ENCODE results near the gene KCNJ2. TPM values are rescaled to one million over a fixed set of nuclear protein-coding genes. Genes with fewer than 3 reads are reported as not detected.

The KCNJ2 gene
- total and polyA plus RNA-seq, 9 donors, result 0.97 to 3.8 (median 2.1) TPM

DNA sequence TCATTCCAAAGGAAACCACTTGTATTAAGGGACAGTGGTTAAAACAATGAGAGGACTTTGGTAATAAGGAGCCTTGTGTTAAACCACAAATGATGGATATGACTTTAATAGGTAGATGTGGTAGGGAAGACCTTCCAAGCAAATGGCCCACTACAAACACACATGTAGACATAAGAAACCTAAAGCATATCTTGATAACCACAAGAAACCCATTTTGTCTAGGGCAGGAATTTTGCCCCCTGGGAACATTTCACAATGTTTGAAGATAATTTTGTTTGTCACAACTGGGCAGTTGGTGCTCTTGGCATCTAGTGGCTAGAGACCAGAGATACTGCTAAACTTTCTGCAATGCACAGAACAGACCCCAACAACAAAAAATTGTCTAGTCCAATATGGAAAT, 25.8 kb downstream of the KCNJ2 start:
- no peak overlapping the region for H3K4me3 ChIP-seq
- H3K9me3 ChIP-seq, result no peaks in the 10 kb centered on the region
- no peak overlapping the region for H3K27ac ChIP-seq
- H3K36me3 ChIP-seq, result no peaks in the 10 kb centered on the region
- H3K4me1 ChIP-seq (ENCODE audit: insufficient read depth), result no peaks in the 10 kb centered on the region
- intact Hi-C loops (cut with DNase I), result no loop called here
- H3K27me3 ChIP-seq, result no peaks in the 10 kb centered on the region
- TF ChIP-seq POLR2A (IDR thresholded peaks at IDR 0.05), result no peak
- no peak for TF ChIP-seq CTCF (IDR thresholded peaks at IDR 0.05)
- no peak for TF ChIP-seq EP300 (IDR thresholded peaks at IDR 0.05)
- no peak for DNase-seq

GRCh38 chr17:70201872-70202419, 32.6 kb downstream of the KCNJ2 start:
- no peak for DNase-seq
- no peaks in the 10 kb centered on the region for H3K36me3 ChIP-seq
- no peaks in the 10 kb centered on the region for H3K9me3 ChIP-seq
- WGBS, 3 donors, result 67 to 75% (median 70%) methylated on average over 6 of the region's 6 CpGs
- H3K27me3 ChIP-seq, result no peaks in the 10 kb centered on the region
- H3K4me1 ChIP-seq (ENCODE audit: insufficient read depth), result no peaks in the 10 kb centered on the region
- no peak for TF ChIP-seq CTCF (IDR thresholded peaks at IDR 0.05)
- no peak for TF ChIP-seq EP300 (IDR thresholded peaks at IDR 0.05)
- no peak for TF ChIP-seq POLR2A (IDR thresholded peaks at IDR 0.05)
- no peak overlapping the region for H3K27ac ChIP-seq
- H3K4me3 ChIP-seq, result no peak overlapping the region
- intact Hi-C loops (cut with DNase I), result no loop called here

GRCh38 chr17:70202840-70203239, 33.5 kb downstream of the KCNJ2 start:
- Histone ChIP-seq H3K4me1 (ENCODE audit: insufficient read depth) (no peaks in the 10 kb centered on the region), H3K9me3 (no peaks in the 10 kb centered on the region), H3K36me3 (no peaks in the 10 kb centered on the region), H3K27ac (no peak overlapping the region), H3K27me3 (no peaks in the 10 kb centered on the region), H3K4me3 (no peak overlapping the region)
- WGBS, 3 donors, result 68 to 77% (median 70%) methylated on average over 2 of the region's 2 CpGs
- TF ChIP-seq POLR2A (IDR thresholded peaks at IDR 0.05) (no peak), EP300 (IDR thresholded peaks at IDR 0.05) (no peak), CTCF (IDR thresholded peaks at IDR 0.05) (no peak)
- no peak for DNase-seq
- intact Hi-C loops (cut with DNase I), result no loop called here

DNA sequence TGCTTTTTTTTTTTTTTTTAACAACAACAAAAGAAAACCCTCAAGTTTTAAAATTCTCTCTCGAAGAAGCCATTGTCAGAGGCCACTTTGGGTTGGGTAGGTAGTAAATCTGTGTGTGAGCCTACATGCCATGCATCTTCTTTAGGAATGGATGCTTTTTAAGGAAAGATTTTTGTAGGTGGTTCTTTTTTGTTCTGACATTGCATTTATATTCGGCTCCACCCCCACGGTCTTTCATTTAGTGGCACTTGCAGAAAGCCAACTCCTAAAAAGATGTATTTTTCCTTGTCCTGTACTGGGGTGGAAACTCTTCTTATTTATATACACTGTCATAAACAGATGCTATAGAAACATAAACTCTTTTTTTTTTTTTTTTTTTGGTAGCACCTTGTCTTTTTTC, 35.1 kb downstream of the KCNJ2 start:
- WGBS, 3 donors, result 88 to 91% (median 90%) methylated on average over 3 of the region's 3 CpGs
- DNase-seq, result no peak
- H3K9me3 ChIP-seq, result no peaks in the 10 kb centered on the region
- no peaks in the 10 kb centered on the region for H3K4me1 ChIP-seq (ENCODE audit: insufficient read depth)
- H3K4me3 ChIP-seq, result no peak overlapping the region
- no peak for TF ChIP-seq CTCF (IDR thresholded peaks at IDR 0.05)
- TF ChIP-seq EP300 (IDR thresholded peaks at IDR 0.05), result no peak
- no peak for TF ChIP-seq POLR2A (IDR thresholded peaks at IDR 0.05)
- H3K27ac ChIP-seq, result no peak overlapping the region
- no peaks in the 10 kb centered on the region for H3K36me3 ChIP-seq
- intact Hi-C loops (cut with DNase I), result no loop called here
- no peaks in the 10 kb centered on the region for H3K27me3 ChIP-seq
